Activated naive CD4-positive, alpha-beta T cell treated with anti-CD3 and anti-CD28 coated beads for 36 hours (primary cell): ENCODE results near the gene WDFY4. TPM values are rescaled to one million over a fixed set of nuclear protein-coding genes. Genes with fewer than 3 reads are reported as not detected.

Source experiments
- CTCF ChIA-PET: fragments of 350-600 bp; sonication (Branson Sonifier 250); formaldehyde crosslinking; loops from one replicate; lab custom pipeline; 2021; ENCODE audit warnings: antibody characterized with exemption; lab: Charles Lee
- DNase-seq: peaks from one replicate; pipeline ENCODE4 v3.0.0-alpha.2; 2020
- H3K27ac Mint-ChIP-seq: one replicate; pipeline ENCODE4 v1.8.0; 2021; ENCODE audit warnings: mild to moderate bottlenecking, mixed read lengths
- H3K27me3 Mint-ChIP-seq: one replicate; pipeline ENCODE4 v1.8.0; 2021; ENCODE audit warnings: low read depth, mixed read lengths
- H3K36me3 Mint-ChIP-seq: one replicate; pipeline ENCODE4 v1.8.0; 2021; ENCODE audit warnings: low read depth, mixed read lengths
- H3K4me1 Mint-ChIP-seq: one replicate; pipeline ENCODE4 v1.8.0; 2021; ENCODE audit warnings: low read depth, mixed read lengths
- H3K4me3 Mint-ChIP-seq: one replicate; pipeline ENCODE4 v1.8.0; 2021; ENCODE audit warnings: mild to moderate bottlenecking, moderate library complexity, mixed read lengths
- H3K9me3 Mint-ChIP-seq: one replicate; pipeline ENCODE4 v1.8.0; 2021; ENCODE audit warnings: mixed read lengths
- intact Hi-C: fragments of 100-400 bp; cut with micrococcal nuclease; formaldehyde crosslinking; loops from one replicate; pipeline ENCODE4 v1.15.1; 2023
- total RNA-seq, 2 experiments: library from RNA; stranded (reverse); gene quantifications; one replicate each; pipeline ENCODE4 v1.2.3, GENCODE V29; 2021

Gene WDFY4
- total RNA-seq, 2 experiments from 2014 or later: 0.20 to 0.29 TPM

DNA sequence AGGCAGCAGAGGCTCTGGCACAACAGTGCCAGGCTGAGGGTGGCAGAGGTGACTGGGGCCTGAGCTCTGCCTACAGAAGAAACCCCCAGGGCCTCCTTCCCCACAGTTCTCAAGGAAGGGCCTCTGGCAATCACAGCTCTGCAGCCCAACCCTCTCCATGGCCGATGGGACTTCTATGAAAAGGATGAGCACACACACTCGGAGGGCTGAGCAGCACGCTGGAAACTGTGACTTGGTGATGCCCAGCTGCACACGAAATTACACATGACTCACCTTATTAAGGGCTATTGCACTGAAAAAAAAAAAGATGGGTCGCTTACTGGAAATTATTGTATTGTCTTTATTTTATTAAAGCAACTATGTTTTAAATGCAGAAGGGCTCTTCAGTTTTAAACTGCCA, 297.9 kb downstream of the WDFY4 start:
- no peaks in the 10 kb centered on the region for H3K9me3 Mint-ChIP-seq
- H3K36me3 Mint-ChIP-seq: no peaks in the 10 kb centered on the region
- no peak for DNase-seq
- H3K27me3 Mint-ChIP-seq: no peaks in the 10 kb centered on the region
- no peaks in the 10 kb centered on the region for H3K4me1 Mint-ChIP-seq
- no peak overlapping the region for H3K4me3 Mint-ChIP-seq
- intact Hi-C loops: loop anchor here (5.0 kb wide), 1 partner anchor 325 kb away; no protein-coding TSS in a partner anchor
- no peak overlapping the region for H3K27ac Mint-ChIP-seq
- CTCF ChIA-PET: interaction anchor here (0.6 kb wide), 1 partner anchor 179 kb away, joined by 3 read pairs; no protein-coding TSS in a partner anchor

DNA sequence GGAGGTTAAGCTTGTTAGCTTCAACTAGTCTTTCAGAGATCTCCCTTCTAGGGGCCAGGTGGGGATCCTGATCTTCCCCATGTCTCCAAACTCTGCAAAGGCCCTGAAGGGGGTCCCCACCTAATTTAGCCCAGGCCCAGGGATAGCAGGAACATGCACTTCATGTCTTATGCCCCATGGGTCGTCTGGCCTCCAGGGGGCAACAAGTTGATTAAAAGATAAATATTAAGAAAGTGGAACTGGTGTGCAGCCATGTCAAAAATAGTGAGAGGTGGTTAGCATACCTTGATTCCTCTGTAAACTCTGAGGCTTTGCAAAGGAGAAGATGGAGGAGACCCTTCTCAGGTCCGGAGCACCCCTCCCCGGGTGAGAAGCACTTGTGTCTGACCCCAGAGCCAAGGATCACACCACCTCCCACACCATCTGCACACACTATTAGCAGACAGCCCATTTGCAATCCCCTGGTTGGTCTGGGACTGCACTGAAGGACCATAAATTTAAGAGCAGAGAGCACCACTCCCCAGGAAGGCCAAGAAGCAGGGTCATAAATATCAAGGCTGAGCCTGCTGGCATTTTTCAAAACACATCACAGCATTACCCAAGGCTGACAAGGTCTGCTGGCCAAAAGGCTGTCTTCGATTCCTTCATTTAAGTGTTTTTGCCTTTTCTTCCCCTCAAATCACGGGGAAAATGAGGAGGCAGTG, 299.1 kb downstream of the WDFY4 start:
- no peak overlapping the region for H3K27ac Mint-ChIP-seq
- no peak for DNase-seq
- CTCF ChIA-PET: interaction anchor here (0.8 kb wide), 1 partner anchor 30 kb away, joined by 3 read pairs; no protein-coding TSS in a partner anchor
- no peaks in the 10 kb centered on the region for H3K9me3 Mint-ChIP-seq
- H3K27me3 Mint-ChIP-seq: no peaks in the 10 kb centered on the region
- H3K36me3 Mint-ChIP-seq: no peaks in the 10 kb centered on the region
- no peak overlapping the region for H3K4me3 Mint-ChIP-seq
- H3K4me1 Mint-ChIP-seq: no peaks in the 10 kb centered on the region
- intact Hi-C loops: loop anchor here (5.0 kb wide), 1 partner anchor 326 kb away; no protein-coding TSS in a partner anchor

- intact Hi-C loops: no loop called here
- no peak overlapping the region for H3K4me3 Mint-ChIP-seq
- no peaks in the 10 kb centered on the region for H3K9me3 Mint-ChIP-seq
- CTCF ChIA-PET: no interaction called here
- no peak for DNase-seq
- no peak overlapping the region for H3K27ac Mint-ChIP-seq
- no peaks in the 10 kb centered on the region for H3K4me1 Mint-ChIP-seq
- H3K27me3 Mint-ChIP-seq: no peaks in the 10 kb centered on the region
- no peaks in the 10 kb centered on the region for H3K36me3 Mint-ChIP-seq
These were observed 301.0 kb downstream of the WDFY4 start for GRCh38 chr10:48985621-48986158.

DNA sequence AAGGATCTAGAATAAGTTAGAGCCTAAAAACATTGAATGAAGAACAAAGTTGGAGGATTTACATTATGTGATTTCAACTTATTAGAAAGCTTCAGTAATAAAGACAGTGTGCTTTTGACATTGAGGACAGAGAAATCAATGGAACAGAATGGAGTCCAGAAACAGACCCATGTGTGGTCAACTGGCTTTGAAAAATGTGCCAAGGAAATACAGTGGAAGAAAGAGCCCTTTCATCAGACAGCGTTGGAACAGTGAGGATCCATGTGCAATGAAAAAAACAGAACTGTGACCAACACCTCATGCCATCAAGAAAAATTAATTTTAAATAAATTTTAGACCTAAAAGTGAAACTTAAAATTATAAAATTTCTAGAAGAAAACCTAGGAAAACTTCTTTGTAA, 305.6 kb downstream of the WDFY4 start:
- H3K36me3 Mint-ChIP-seq: no peaks in the 10 kb centered on the region
- H3K4me3 Mint-ChIP-seq: no peak overlapping the region
- CTCF ChIA-PET: no interaction called here
- no peak for DNase-seq
- H3K9me3 Mint-ChIP-seq: no peaks in the 10 kb centered on the region
- H3K4me1 Mint-ChIP-seq: no peaks in the 10 kb centered on the region
- intact Hi-C loops: no loop called here
- no peaks in the 10 kb centered on the region for H3K27me3 Mint-ChIP-seq
- H3K27ac Mint-ChIP-seq: no peak overlapping the region

- intact Hi-C loops: no loop called here
- H3K36me3 Mint-ChIP-seq: no peaks in the 10 kb centered on the region
- H3K4me1 Mint-ChIP-seq: no peaks in the 10 kb centered on the region
- CTCF ChIA-PET: no interaction called here
- no peaks in the 10 kb centered on the region for H3K9me3 Mint-ChIP-seq
- H3K27me3 Mint-ChIP-seq: no peaks in the 10 kb centered on the region
- H3K4me3 Mint-ChIP-seq: no peak overlapping the region
- no peak overlapping the region for H3K27ac Mint-ChIP-seq
- DNase-seq: no peak
These were observed 309.0 kb downstream of the WDFY4 start for GRCh38 chr10:48993627-48994026.

GRCh38 chr10:48996329-48996728, 311.7 kb downstream of the WDFY4 start:
- Mint-ChIP-seq H3K4me3 (no peak overlapping the region), H3K27me3 (peaks cover 4% of the 10 kb centered on the region), H3K9me3 (no peaks in the 10 kb centered on the region), H3K27ac (no peak overlapping the region), H3K36me3 (no peaks in the 10 kb centered on the region), H3K4me1 (no peaks in the 10 kb centered on the region)
- DNase-seq: no peak
- CTCF ChIA-PET: no interaction called here
- intact Hi-C loops: no loop called here

DNA sequence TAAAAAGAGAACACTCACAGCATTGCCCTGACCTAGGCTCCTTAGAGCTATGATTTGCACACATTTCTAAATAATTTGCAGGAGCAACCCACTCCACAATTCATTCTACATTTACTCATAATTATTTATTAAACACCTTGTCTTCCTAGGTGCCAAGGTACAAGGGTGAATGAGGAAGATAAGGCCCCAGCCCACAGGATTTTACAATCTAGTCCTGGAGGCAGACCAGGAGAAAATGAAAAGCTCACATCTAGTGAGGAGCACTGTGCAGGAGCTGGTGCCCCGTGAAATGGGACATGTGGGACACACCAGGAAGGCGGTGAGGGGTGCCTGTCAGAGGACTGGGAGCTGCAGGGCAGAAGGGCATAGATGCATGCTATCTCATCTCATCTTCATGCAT, 314.7 kb downstream of the WDFY4 start:
- Mint-ChIP-seq H3K9me3 (no peaks in the 10 kb centered on the region), H3K4me1 (no peaks in the 10 kb centered on the region), H3K27me3 (peaks cover 4% of the 10 kb centered on the region), H3K4me3 (no peak overlapping the region), H3K27ac (no peak overlapping the region), H3K36me3 (no peaks in the 10 kb centered on the region)
- intact Hi-C loops: no loop called here
- DNase-seq: no peak
- CTCF ChIA-PET: interaction anchor here (1.1 kb wide), 1 partner anchor 29 kb away, joined by 5 read pairs; no protein-coding TSS in a partner anchor

GRCh38 chr10:49000437-49001398, 316.0 kb downstream of the WDFY4 start:
- intact Hi-C loops: no loop called here
- CTCF ChIA-PET: interaction anchor here (1.1 kb wide), 1 partner anchor 27 kb away, joined by 5 read pairs; no protein-coding TSS in a partner anchor
- H3K36me3 Mint-ChIP-seq: no peaks in the 10 kb centered on the region
- no peaks in the 10 kb centered on the region for H3K9me3 Mint-ChIP-seq
- H3K27ac Mint-ChIP-seq: no peak overlapping the region
- no peak for DNase-seq
- H3K4me1 Mint-ChIP-seq: no peaks in the 10 kb centered on the region
- H3K27me3 Mint-ChIP-seq: peaks cover 4% of the 10 kb centered on the region
- H3K4me3 Mint-ChIP-seq: no peak overlapping the region

DNA sequence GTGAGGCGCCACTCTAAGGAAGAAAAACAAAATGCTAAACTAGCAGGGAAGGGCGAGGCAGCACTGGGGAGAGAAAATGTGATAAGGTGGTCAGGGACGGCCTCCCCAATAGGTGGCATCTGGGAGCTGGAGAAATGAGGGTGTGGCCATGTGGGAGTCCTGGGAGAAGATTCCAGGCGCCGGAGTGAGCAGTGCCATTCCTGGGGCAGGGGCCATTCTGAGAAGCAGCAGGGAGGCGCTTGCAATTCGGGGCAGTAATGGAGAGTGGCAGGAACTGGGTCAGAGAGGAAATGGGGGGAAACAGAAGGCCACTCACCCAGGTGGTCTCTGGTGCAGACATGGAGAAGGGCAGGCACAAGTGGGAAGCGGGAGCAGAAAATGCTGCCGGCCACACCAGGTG, 316.7 kb downstream of the WDFY4 start:
- Mint-ChIP-seq H3K4me1 (no peaks in the 10 kb centered on the region), H3K27ac (no peak overlapping the region), H3K27me3 (peaks cover 4% of the 10 kb centered on the region), H3K36me3 (no peaks in the 10 kb centered on the region), H3K9me3 (no peaks in the 10 kb centered on the region), H3K4me3 (no peak overlapping the region)
- CTCF ChIA-PET: no interaction called here
- no peak for DNase-seq
- intact Hi-C loops: no loop called here

DNA sequence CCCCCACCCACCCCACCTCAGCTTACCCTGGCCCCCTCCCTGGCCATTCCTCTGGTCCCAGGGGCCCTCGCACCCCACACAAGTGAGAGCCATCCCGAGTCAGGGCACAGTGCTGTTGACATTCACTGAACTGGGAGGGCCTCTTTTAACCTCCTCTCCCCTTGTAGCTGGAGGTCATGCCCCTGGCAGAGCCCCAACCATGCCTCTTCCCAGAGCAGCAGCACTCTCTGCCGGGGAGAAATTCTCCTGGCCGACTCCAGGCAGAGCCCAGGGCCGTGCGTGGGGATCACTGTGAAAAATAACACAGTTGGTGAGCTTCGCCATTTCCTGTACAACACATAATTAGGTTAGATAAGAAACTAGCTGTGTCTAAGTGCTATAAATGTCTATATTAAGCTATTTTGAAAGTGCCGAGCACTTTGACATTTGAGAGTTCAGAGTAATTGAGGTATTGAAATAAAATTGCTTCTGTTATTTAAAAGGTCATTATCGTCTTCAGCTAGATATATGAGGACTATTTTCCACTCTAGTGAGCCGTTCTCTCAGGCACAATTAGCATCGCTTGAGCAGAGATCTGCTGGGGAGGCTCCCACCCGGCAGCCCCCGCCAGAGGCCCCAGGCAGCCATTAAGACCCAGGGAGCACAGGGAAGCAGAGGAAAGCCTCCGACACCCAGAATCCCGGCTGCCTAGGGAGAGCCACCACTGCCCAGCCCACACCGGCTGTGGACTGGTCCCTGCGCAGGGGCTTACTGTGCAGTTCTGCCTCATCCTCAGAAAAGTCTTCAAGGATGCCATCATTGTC, 317.4 kb downstream of the WDFY4 start:
- H3K4me3 Mint-ChIP-seq: no peak overlapping the region
- peaks cover 4% of the 10 kb centered on the region for H3K27me3 Mint-ChIP-seq
- intact Hi-C loops: no loop called here
- DNase-seq: no peak
- H3K9me3 Mint-ChIP-seq: no peaks in the 10 kb centered on the region
- CTCF ChIA-PET: interaction anchor here (0.6 kb wide), 1 partner anchor 509 kb away, joined by 6 read pairs; no protein-coding TSS in a partner anchor
- H3K4me1 Mint-ChIP-seq: no peaks in the 10 kb centered on the region
- H3K36me3 Mint-ChIP-seq: no peaks in the 10 kb centered on the region
- no peak overlapping the region for H3K27ac Mint-ChIP-seq

- Mint-ChIP-seq H3K27ac (no peak overlapping the region), H3K4me3 (no peak overlapping the region), H3K4me1 (no peaks in the 10 kb centered on the region), H3K9me3 (no peaks in the 10 kb centered on the region), H3K27me3 (peaks cover 2% of the 10 kb centered on the region), H3K36me3 (no peaks in the 10 kb centered on the region)
- intact Hi-C loops: no loop called here
- CTCF ChIA-PET: no interaction called here
- DNase-seq: no peak
These were observed 320.6 kb downstream of the WDFY4 start for GRCh38 chr10:49005270-49005669.

DNA sequence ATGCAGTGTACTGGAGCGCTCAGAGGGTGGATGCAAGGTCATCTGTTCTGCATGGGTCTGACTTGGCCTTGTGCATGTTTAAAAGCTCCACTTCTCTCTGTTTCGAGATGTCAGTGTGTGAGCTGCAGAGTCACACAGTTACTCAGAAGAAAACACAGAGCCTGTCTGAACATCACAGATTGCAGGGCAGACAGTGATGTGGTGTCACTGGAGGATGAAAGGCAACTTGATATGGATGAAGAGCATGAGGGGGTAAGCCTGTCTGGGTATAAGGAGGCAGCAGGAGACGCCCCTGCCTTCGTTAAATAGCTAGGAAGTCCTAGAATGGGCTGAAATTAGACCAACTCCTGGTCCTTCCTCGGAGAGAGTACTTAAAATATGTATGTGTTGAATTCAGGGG, 322.5 kb downstream of the WDFY4 start:
- H3K4me3 Mint-ChIP-seq: no peak overlapping the region
- H3K9me3 Mint-ChIP-seq: no peaks in the 10 kb centered on the region
- intact Hi-C loops: no loop called here
- H3K27me3 Mint-ChIP-seq: no peaks in the 10 kb centered on the region
- no peak for DNase-seq
- H3K36me3 Mint-ChIP-seq: no peaks in the 10 kb centered on the region
- CTCF ChIA-PET: no interaction called here
- no peak overlapping the region for H3K27ac Mint-ChIP-seq
- no peaks in the 10 kb centered on the region for H3K4me1 Mint-ChIP-seq
